SK-N-SH (cell line): ENCODE data around the gene SLC38A3. TPM values are rescaled to one million over a fixed set of nuclear protein-coding genes. Genes with fewer than 3 reads are reported as not detected.

Experiments
- CTCF ChIA-PET: fragments of 300-600, 350-600 bp; formaldehyde crosslinking; extraction: SDS; loops from one replicate; lab custom pipeline; 2021; lab: Yijun Ruan, JAX
- POLR2A ChIA-PET: fragments of 350-600 bp; sonication (Branson Sonifier 250); formaldehyde crosslinking; extraction: SDS; loops from one replicate; lab custom pipeline; 2020; ENCODE audit warnings: antibody characterized with exemption, inconsistent platforms; lab: Yijun Ruan, JAX
- DNase-seq: peaks from one replicate; pipeline ENCODE4 v3.0.0; 2012
- H2AFZ ChIP-seq: fragments of 200-600 bp; sonication (generic); 2 replicates; pipeline ENCODE4 v1.8.1; 2016; ENCODE audit warnings: antibody characterized with exemption, mild to moderate bottlenecking, low read depth
- H3F3A ChIP-seq: fragments of 200-600 bp; sonication (generic); replicated peaks from 2 replicates; pipeline ENCODE3; 2016; ENCODE audit warnings: antibody characterized with exemption, mild to moderate bottlenecking; ENCODE audit not compliant: insufficient read depth
- H3K27ac ChIP-seq, 2 experiments: fragments of 200-500 bp in 1 of 2; fragments of 200-600 bp in 1 of 2; sonication (Bioruptor generic) in 1 of 2; sonication (generic), shearing (Covaris generic) in 1 of 2; 2 replicates each; pipeline versions ENCODE4 v1.5.1 to v1.6.1; 2014 to 2016; ENCODE audit warnings: low read depth in 2 of 2, inconsistent platforms in 1 of 2, low read length in 1 of 2, mild to moderate bottlenecking in 1 of 2, mixed read lengths in 1 of 2
- H3K27me3 ChIP-seq: fragments of 200-600 bp; sonication (generic), shearing (Covaris generic); 2 replicates; pipeline ENCODE4 v1.6.1; 2016; ENCODE audit warnings: mixed run types; ENCODE audit not compliant: insufficient read depth
- H3K36me3 ChIP-seq, 2 experiments: fragments of 200-500 bp in 1 of 2; fragments of 200-600 bp in 1 of 2; sonication (Bioruptor generic) in 1 of 2; sonication (generic) in 1 of 2; replicated peaks in 1 of 2; 2 replicates each; pipeline versions ENCODE3 to v1.5.1; 2014 to 2016; ENCODE audit warnings: low read length in 1 of 2, mild to moderate bottlenecking in 1 of 2; ENCODE audit not compliant: insufficient read depth in 2 of 2, control insufficient read depth in 1 of 2
- H3K4me1 ChIP-seq, 2 experiments: fragments of 200-500 bp in 1 of 2; fragments of 200-600 bp in 1 of 2; sonication (Bioruptor generic) in 1 of 2; sonication (generic), shearing (Covaris generic) in 1 of 2; 2 replicates each; pipeline versions ENCODE4 v1.5.1 to v1.6.1; 2014 to 2016; ENCODE audit warnings: low read depth in 1 of 2, low read length in 1 of 2, mixed run types in 1 of 2; ENCODE audit not compliant: insufficient read depth in 2 of 2, control insufficient read depth in 1 of 2
- H3K4me2 ChIP-seq: fragments of 200-600 bp; sonication (generic), shearing (Covaris generic); 2 replicates; pipeline ENCODE4 v1.6.1; 2017; ENCODE audit warnings: mixed run types
- H3K4me3 ChIP-seq, 2 experiments: fragments of 200-500 bp in 1 of 2; fragments of 200-600 bp in 1 of 2; sonication (Bioruptor generic) in 1 of 2; sonication (generic), shearing (Covaris generic) in 1 of 2; 2 replicates each; pipeline versions ENCODE4 v1.5.1 to v1.8.1; 2014 to 2016; ENCODE audit warnings: low read depth in 2 of 2, inconsistent platforms in 1 of 2, low read length in 1 of 2, mild to moderate bottlenecking in 1 of 2, mixed read lengths in 1 of 2, moderate library complexity in 1 of 2
- H3K79me2 ChIP-seq: fragments of 200-600 bp; sonication (generic); 2 replicates; pipeline ENCODE4 v1.8.1; 2017; ENCODE audit warnings: mild to moderate bottlenecking; ENCODE audit not compliant: insufficient read depth
- H3K9ac ChIP-seq: fragments of 200-600 bp; sonication (generic); 2 replicates; pipeline ENCODE4 v1.6.1; 2017; ENCODE audit warnings: mixed run types
- H3K9me2 ChIP-seq: fragments of 200-600 bp; sonication (generic); 2 replicates; pipeline ENCODE4 v1.6.1; 2017; ENCODE audit warnings: mixed run types
- H3K9me3 ChIP-seq: fragments of 200-600 bp; sonication (generic); 2 replicates; pipeline ENCODE4 v1.6.1; 2017; ENCODE audit warnings: mixed run types, mild to moderate bottlenecking, moderate library complexity
- H4K20me1 ChIP-seq: fragments of 200-600 bp; sonication (generic); 2 replicates; pipeline ENCODE4 v1.6.1; 2017; ENCODE audit warnings: mild to moderate bottlenecking, mixed run types; ENCODE audit not compliant: insufficient read depth
- ELF1 ChIP-seq: IDR thresholded peaks from 2 replicates; pipeline ENCODE4 v1.4.0; 2012
- MAX ChIP-seq: IDR thresholded peaks from 2 replicates; pipeline ENCODE4 v1.4.0; 2012; ENCODE audit warnings: low read depth
- POLR2AphosphoS5 ChIP-seq: IDR thresholded peaks from 2 replicates; pipeline ENCODE4 v1.6.1; 2012; ENCODE audit warnings: low read depth, low read length
- RCOR1 ChIP-seq: fragments of 150-350 bp; IDR thresholded peaks from 2 replicates; pipeline ENCODE4 v1.6.1; 2017; ENCODE audit warnings: antibody characterized with exemption, low read length
- RXRA ChIP-seq: IDR thresholded peaks from 2 replicates; pipeline ENCODE4 v1.4.0; 2012; ENCODE audit warnings: low read depth, mild to moderate bottlenecking, borderline replicate concordance
- SIN3A ChIP-seq: IDR thresholded peaks from 2 replicates; pipeline ENCODE4 v1.6.1; 2012; ENCODE audit warnings: low read depth, mild to moderate bottlenecking, low read length, moderate library complexity, borderline replicate concordance
- ZBTB33 ChIP-seq: IDR thresholded peaks from 2 replicates; pipeline ENCODE4 v1.4.0; 2012; ENCODE audit warnings: low read depth, borderline replicate concordance
- WGBS: methylation state at CpG from one replicate; pipeline ENCODE4 v1.1.6; 2017; ENCODE audit warnings: low lambda C conversion rate; 5-methylcytosine and 5-hydroxymethylcytosine counted together
- polyA plus RNA-seq, 3 experiments: library from polyadenylated mRNA; depleted of rRNA; stranded (reverse); fragments of >200 nt; gene quantifications; 2 replicates each; pipeline ENCODE4 v1.2.3, GENCODE V29; 2012

Gene SLC38A3
- polyA plus RNA-seq, 1 of the 3 experiments (the other 2 are of a cell fraction), result 0.84 TPM

- Histone ChIP-seq H3K4me3 (no peak overlapping the region), H3K36me3 (no peaks in the 10 kb centered on the region), H3F3A (peaks cover 26% of the 10 kb centered on the region), H3K4me2 (peak overlapping the region; percentile 78; the same call in 1 of the 2 replicates), H2AFZ (no peak overlapping the region), H3K9me2 (no peaks in the 10 kb centered on the region), H4K20me1 (no peaks in the 10 kb centered on the region), H3K27me3 (no peaks in the 10 kb centered on the region), H3K9ac (peak overlapping the region; percentile 41; the same call in 1 of the 2 replicates), H3K79me2 (peaks cover 12% of the 10 kb centered on the region), H3K4me1 (peaks cover 33 to 40% of the 10 kb centered on the region in 2 experiments; a peak in 3 of 4 replicates), H3K9me3 (no peaks in the 10 kb centered on the region), H3K27ac (peak overlapping the region; percentile 71 to 83)
- 80% methylated on average over 3 of the region's 7 CpGs for WGBS
- CTCF ChIA-PET, result interaction anchor here (0.9 to 6.6 kb wide), 9 partner anchors 8 to 142 kb away, joined by 3 to 49 read pairs (median 5); partner anchors contain the start of gene GNAT1
- TF ChIP-seq POLR2AphosphoS5 (peak; percentile 20; the same call in 1 of the 2 replicates), RXRA (no peak), RCOR1 (no peak), SIN3A (no peak)
- POLR2A ChIA-PET, result interaction anchor here (1.0 kb wide), 1 partner anchor 347 kb away, joined by 3 read pairs; the partner anchor contains the start of gene CISH
- no peak for DNase-seq
These were observed 60.0 kb downstream of the SLC38A3 start for GRCh38 chr3:50264964-50265485.

GRCh38 chr3:50265571-50265970, 60.5 kb downstream of the SLC38A3 start:
- peaks cover 11% of the 10 kb centered on the region for H3K79me2 ChIP-seq
- peaks cover 26% of the 10 kb centered on the region for H3F3A ChIP-seq
- H3K4me2 ChIP-seq, result peak overlapping the region; percentile 78; the same call in 1 of the 2 replicates
- TF ChIP-seq ELF1 (no peak), POLR2AphosphoS5 (no peak), ZBTB33 (no peak), MAX (no peak), SIN3A (no peak)
- peaks cover 36 to 42% of the 10 kb centered on the region in 2 experiments; a peak in 3 of 4 replicates for H3K4me1 ChIP-seq
- WGBS, result 100% methylated on average over 1 of the region's 1 CpG
- no peaks in the 10 kb centered on the region for H3K27me3 ChIP-seq
- no peaks in the 10 kb centered on the region for H3K9me2 ChIP-seq
- no peaks in the 10 kb centered on the region for H3K36me3 ChIP-seq
- H3K9me3 ChIP-seq, result no peaks in the 10 kb centered on the region
- DNase-seq, result no peak
- H2AFZ ChIP-seq, result no peak overlapping the region
- H3K9ac ChIP-seq, result 0 out of 2 replicates have a peak overlapping the region, but pooled peaks have one; percentile 41
- CTCF ChIA-PET, result interaction anchor here (0.9 to 6.6 kb wide), 7 partner anchors 9 to 143 kb away, joined by 3 to 49 read pairs (median 10); no protein-coding TSS in a partner anchor
- POLR2A ChIA-PET, result no interaction called here
- peak overlapping the region in 1 of 2 experiments; percentile 83; a peak in 2 of 4 replicates for H3K27ac ChIP-seq
- no peaks in the 10 kb centered on the region for H4K20me1 ChIP-seq
- no peak overlapping the region for H3K4me3 ChIP-seq
